Colonic mucosa (tissue), 4 donors: ENCODE measurements around the gene CALN1. TPM values are rescaled to one million over a fixed set of nuclear protein-coding genes. Genes with fewer than 3 reads are reported as not detected.

Experiments
- DNase-seq: peaks from one replicate; pipeline ENCODE4 v3.0.0-alpha.2; 2020
- H3K27ac ChIP-seq: fragments of 200-600 bp; one replicate; pipeline ENCODE4 v1.8.0; 2021
- H3K27me3 ChIP-seq: fragments of 200-600 bp; one replicate; pipeline ENCODE4 v1.8.0; 2021
- H3K36me3 ChIP-seq: fragments of 200-600 bp; one replicate; pipeline ENCODE4 v1.8.0; 2021
- H3K4me1 ChIP-seq: fragments of 200-600 bp; one replicate; pipeline ENCODE4 v1.8.0; 2021; ENCODE audit warnings: mild to moderate bottlenecking
- H3K4me3 ChIP-seq: fragments of 200-600 bp; one replicate; pipeline ENCODE4 v1.8.0; 2021
- H3K9ac ChIP-seq, 2 donors: one replicate each; pipeline ENCODE4 v1.7.0; 2013; ENCODE audit warnings: control low read depth in 2 of 2, low read depth in 2 of 2, low read length in 2 of 2
- H3K9me3 ChIP-seq: fragments of 200-600 bp; one replicate; pipeline ENCODE4 v1.8.0; 2021
- intact Hi-C: fragments of 100-400 bp; cut with DNase I; formaldehyde crosslinking; loops from one replicate; pipeline ENCODE4 v1.14.1; 2022
- total RNA-seq, 2 donors: library from RNA; stranded (reverse); fragmentation: NEBNext Ultra II Directional in 1 of 2; extraction: Animal tissue kit (Norgen Biotek cat#: 25700) in 1 of 2; gene quantifications; one replicate each; pipeline ENCODE4 v1.2.1, GENCODE V29; 2021
- TF ChIP-seq, protein P1 (sequence below): fragments of 200-600 bp; IDR thresholded peaks from one replicate; pipeline ENCODE4 v1.8.0; 2022; ENCODE audit warnings: antibody characterized with exemption, mild to moderate bottlenecking
- donor health status: healthy.
- donor health status: DM: no; HTN: no; CAD: no.
- donor health status: DM: no; HTN: no; CAD: no.

CALN1 gene
- total RNA-seq, 2 donors from 2014 or later = 0.37 TPM; not detected in 1

DNA sequence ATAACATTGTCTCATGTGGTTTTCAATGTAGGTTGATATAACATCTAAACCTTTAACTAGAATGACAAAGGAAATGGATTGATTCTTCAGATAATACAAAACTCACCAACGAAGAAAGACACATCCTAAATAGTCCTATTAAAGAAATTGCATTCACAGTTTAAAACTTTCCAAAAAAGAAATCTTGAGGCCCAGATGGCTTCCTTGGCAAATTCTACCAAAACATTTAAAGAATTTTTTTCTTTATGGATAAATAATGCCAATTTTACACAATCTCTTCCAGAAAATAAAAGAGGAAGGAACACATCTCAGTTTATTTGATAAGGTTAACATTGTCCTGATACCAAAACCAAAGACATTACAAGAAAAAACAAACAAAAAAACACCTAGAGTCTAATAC is 349.5 kb downstream of the CALN1 start:
- Histone ChIP-seq H3K27ac (no peak overlapping the region), H3K4me1 (no peaks in the 10 kb centered on the region), H3K9ac (no peak overlapping the region), H3K4me3 (no peak overlapping the region), H3K36me3 (no peaks in the 10 kb centered on the region), H3K27me3 (no peaks in the 10 kb centered on the region), H3K9me3 (no peaks in the 10 kb centered on the region)
- TF ChIP-seq, protein P1, sequence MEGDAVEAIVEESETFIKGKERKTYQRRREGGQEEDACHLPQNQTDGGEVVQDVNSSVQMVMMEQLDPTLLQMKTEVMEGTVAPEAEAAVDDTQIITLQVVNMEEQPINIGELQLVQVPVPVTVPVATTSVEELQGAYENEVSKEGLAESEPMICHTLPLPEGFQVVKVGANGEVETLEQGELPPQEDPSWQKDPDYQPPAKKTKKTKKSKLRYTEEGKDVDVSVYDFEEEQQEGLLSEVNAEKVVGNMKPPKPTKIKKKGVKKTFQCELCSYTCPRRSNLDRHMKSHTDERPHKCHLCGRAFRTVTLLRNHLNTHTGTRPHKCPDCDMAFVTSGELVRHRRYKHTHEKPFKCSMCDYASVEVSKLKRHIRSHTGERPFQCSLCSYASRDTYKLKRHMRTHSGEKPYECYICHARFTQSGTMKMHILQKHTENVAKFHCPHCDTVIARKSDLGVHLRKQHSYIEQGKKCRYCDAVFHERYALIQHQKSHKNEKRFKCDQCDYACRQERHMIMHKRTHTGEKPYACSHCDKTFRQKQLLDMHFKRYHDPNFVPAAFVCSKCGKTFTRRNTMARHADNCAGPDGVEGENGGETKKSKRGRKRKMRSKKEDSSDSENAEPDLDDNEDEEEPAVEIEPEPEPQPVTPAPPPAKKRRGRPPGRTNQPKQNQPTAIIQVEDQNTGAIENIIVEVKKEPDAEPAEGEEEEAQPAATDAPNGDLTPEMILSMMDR = no peak
- no peak for DNase-seq
- intact Hi-C loops = no loop called here

DNA sequence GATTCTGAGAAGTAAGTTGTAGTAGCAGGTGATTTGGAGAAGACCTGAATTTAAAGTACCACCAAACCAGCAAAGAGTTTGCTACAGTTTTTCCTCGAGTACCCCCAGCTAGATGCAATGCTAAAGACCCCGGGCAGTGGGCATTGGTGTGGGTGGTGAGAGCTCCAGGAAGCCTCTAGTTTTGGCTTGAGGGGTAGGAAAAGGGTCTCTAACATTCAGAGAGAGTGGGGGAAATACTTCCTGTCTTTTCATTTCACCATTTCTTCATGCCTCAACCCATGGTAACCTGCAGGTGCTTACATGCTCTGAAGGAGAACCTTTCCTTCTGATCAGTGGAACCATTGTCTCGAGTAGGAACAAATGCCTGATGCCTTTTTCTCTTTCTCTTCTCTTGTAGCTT is 352.2 kb downstream of the CALN1 start:
- intact Hi-C loops = no loop called here
- no peaks in the 10 kb centered on the region for H3K27me3 ChIP-seq
- no peaks in the 10 kb centered on the region for H3K4me1 ChIP-seq
- no peak overlapping the region for H3K4me3 ChIP-seq
- H3K9ac ChIP-seq = no peak overlapping the region
- no peak overlapping the region for H3K27ac ChIP-seq
- DNase-seq = no peak
- H3K9me3 ChIP-seq = no peaks in the 10 kb centered on the region
- no peaks in the 10 kb centered on the region for H3K36me3 ChIP-seq
- TF ChIP-seq, protein P1 = no peak

GRCh38 chr7:72058579-72058978 is 353.6 kb downstream of the CALN1 start:
- Histone ChIP-seq H3K9ac (no peak overlapping the region), H3K9me3 (no peaks in the 10 kb centered on the region), H3K4me1 (no peaks in the 10 kb centered on the region), H3K27me3 (no peaks in the 10 kb centered on the region), H3K27ac (no peak overlapping the region), H3K36me3 (no peaks in the 10 kb centered on the region), H3K4me3 (no peak overlapping the region)
- intact Hi-C loops = no loop called here
- DNase-seq = no peak
- TF ChIP-seq, protein P1 = no peak

- no peak for DNase-seq
Observed at GRCh38 chr7:72057796-72058195, 354.3 kb downstream of the CALN1 start.

GRCh38 chr7:72057231-72057630 is 354.9 kb downstream of the CALN1 start:
- DNase-seq = no peak
- intact Hi-C loops = no loop called here

More at GRCh38 chr7:72057796-72058195, 354.3 kb downstream of the CALN1 start:
- Histone ChIP-seq H3K36me3 (no peaks in the 10 kb centered on the region), H3K4me3 (no peak overlapping the region), H3K27ac (no peak overlapping the region), H3K9me3 (no peaks in the 10 kb centered on the region), H3K9ac (no peak overlapping the region), H3K27me3 (no peaks in the 10 kb centered on the region), H3K4me1 (no peaks in the 10 kb centered on the region)
- intact Hi-C loops = no loop called here
- TF ChIP-seq, protein P1 = no peak

More at GRCh38 chr7:72057231-72057630, 354.9 kb downstream of the CALN1 start:
- no peaks in the 10 kb centered on the region for H3K27me3 ChIP-seq
- no peaks in the 10 kb centered on the region for H3K36me3 ChIP-seq
- no peak overlapping the region for H3K4me3 ChIP-seq
- H3K4me1 ChIP-seq = no peaks in the 10 kb centered on the region
- H3K27ac ChIP-seq = no peak overlapping the region
- H3K9me3 ChIP-seq = no peaks in the 10 kb centered on the region
- TF ChIP-seq, protein P1 = no peak
- no peak overlapping the region for H3K9ac ChIP-seq
